Thymus (tissue), 11 donors: ENCODE measurements around the gene RTL1. TPM values are rescaled to one million over a fixed set of nuclear protein-coding genes. Genes with fewer than 3 reads are reported as not detected.

Source experiments
- DNase-seq, 9 donors: peaks; one replicate each; pipeline ENCODE4 v3.0.0-alpha.2; 2013; ENCODE audit warnings: low spot score in 9 of 9, low read depth in 6 of 9, missing footprints in 1 of 9
- H3K27ac ChIP-seq, 2 donors: one replicate each; pipeline ENCODE4 v1.5.1; 2013; ENCODE audit warnings: control low read depth in 1 of 2, low read depth in 1 of 2, low read length in 1 of 2, mild to moderate bottlenecking in 1 of 2, moderate library complexity in 1 of 2
- H3K27me3 ChIP-seq, 2 donors: one replicate each; pipeline ENCODE4 v1.5.1; 2013; ENCODE audit warnings: low read length in 1 of 2; ENCODE audit not compliant: control insufficient read depth in 2 of 2, insufficient read depth in 1 of 2
- H3K36me3 ChIP-seq, 2 donors: one replicate each; pipeline ENCODE4 v1.5.1; 2013; ENCODE audit warnings: low read length in 1 of 2, mild to moderate bottlenecking in 1 of 2, moderate library complexity in 1 of 2; ENCODE audit not compliant: control insufficient read depth in 2 of 2, insufficient read depth in 2 of 2
- H3K4me1 ChIP-seq, 2 donors: one replicate each; pipeline ENCODE4 v1.5.1; 2013; ENCODE audit warnings: low read length in 2 of 2; ENCODE audit not compliant: control insufficient read depth in 2 of 2, insufficient read depth in 2 of 2
- H3K4me3 ChIP-seq, 2 donors: one replicate each; pipeline ENCODE4 v1.5.1; 2013; ENCODE audit warnings: low read length in 2 of 2, control low read depth in 1 of 2, mild to moderate bottlenecking in 1 of 2
- H3K9me3 ChIP-seq, 2 donors: one replicate each; pipeline ENCODE4 v1.5.1; 2013; ENCODE audit warnings: low read length in 1 of 2, mild to moderate bottlenecking in 1 of 2; ENCODE audit not compliant: control insufficient read depth in 2 of 2, insufficient read depth in 1 of 2
- WGBS: extraction: QIAGEN DNeasy Blood & Tissue Kit; methylation state at CpG from one replicate; pipeline ENCODE4 v1.1.7; 2013; 5-methylcytosine and 5-hydroxymethylcytosine counted together
- polyA plus RNA-seq: library from polyadenylated mRNA; stranded (reverse); fragments of 200-250 nt; gene quantifications from one replicate; pipeline ENCODE4 v1.2.3, GENCODE V29; 2013
- total RNA-seq: library from RNA; stranded (reverse); fragments of 120-200 nt; gene quantifications from one replicate; pipeline ENCODE4 v1.2.4, GENCODE V29; 2013
- donor health status: healthy.

Gene RTL1
- total and polyA plus RNA-seq, 2 donors, result under 0.01 to 0.02 TPM

GRCh38 chr14:100885196-100885595, 18.3 kb downstream of the RTL1 start:
- Histone ChIP-seq H3K27me3 (no peaks in the 10 kb centered on the region), H3K36me3 (no peaks in the 10 kb centered on the region), H3K27ac (no peak overlapping the region), H3K4me1 (peaks cover 0 to 4% of the 10 kb centered on the region in 2 donors), H3K9me3 (peaks cover under 1 to 17% of the 10 kb centered on the region in 2 donors), H3K4me3 (no peak overlapping the region)
- 87% methylated on average over 2 of the region's 2 CpGs for whole genome bisulfite sequencing
- DNase-seq, result no peak

GRCh38 chr14:100884456-100884855, 19.1 kb downstream of the RTL1 start:
- no peak overlapping the region for H3K27ac ChIP-seq
- DNase-seq, result no peak
- WGBS, result 96% methylated on average over 13 of the region's 13 CpGs
- peaks cover 2 to 17% of the 10 kb centered on the region in 2 donors for H3K9me3 ChIP-seq
- no peak overlapping the region for H3K4me3 ChIP-seq
- no peaks in the 10 kb centered on the region for H3K27me3 ChIP-seq
- H3K36me3 ChIP-seq, result no peaks in the 10 kb centered on the region
- H3K4me1 ChIP-seq, result peaks cover 0 to 4% of the 10 kb centered on the region in 2 donors

GRCh38 chr14:100883789-100884101, 19.8 kb downstream of the RTL1 start:
- Histone ChIP-seq H3K4me3 (no peak overlapping the region), H3K4me1 (peaks cover 0 to 4% of the 10 kb centered on the region in 2 donors), H3K36me3 (no peaks in the 10 kb centered on the region), H3K9me3 (peaks cover 2 to 17% of the 10 kb centered on the region in 2 donors), H3K27ac (no peak overlapping the region), H3K27me3 (no peaks in the 10 kb centered on the region)
- no peak for DNase-seq
- WGBS, result 97% methylated on average over 11 of the region's 11 CpGs

GRCh38 chr14:100882991-100883788, 20.3 kb downstream of the RTL1 start:
- Histone ChIP-seq H3K4me1 (peaks cover 0 to 4% of the 10 kb centered on the region in 2 donors), H3K27me3 (no peaks in the 10 kb centered on the region), H3K9me3 (peaks cover 2 to 17% of the 10 kb centered on the region in 2 donors), H3K4me3 (no peak overlapping the region), H3K36me3 (no peaks in the 10 kb centered on the region), H3K27ac (no peak overlapping the region)
- WGBS, result 96% methylated on average over 46 of the region's 46 CpGs
- no peak for DNase-seq

DNA sequence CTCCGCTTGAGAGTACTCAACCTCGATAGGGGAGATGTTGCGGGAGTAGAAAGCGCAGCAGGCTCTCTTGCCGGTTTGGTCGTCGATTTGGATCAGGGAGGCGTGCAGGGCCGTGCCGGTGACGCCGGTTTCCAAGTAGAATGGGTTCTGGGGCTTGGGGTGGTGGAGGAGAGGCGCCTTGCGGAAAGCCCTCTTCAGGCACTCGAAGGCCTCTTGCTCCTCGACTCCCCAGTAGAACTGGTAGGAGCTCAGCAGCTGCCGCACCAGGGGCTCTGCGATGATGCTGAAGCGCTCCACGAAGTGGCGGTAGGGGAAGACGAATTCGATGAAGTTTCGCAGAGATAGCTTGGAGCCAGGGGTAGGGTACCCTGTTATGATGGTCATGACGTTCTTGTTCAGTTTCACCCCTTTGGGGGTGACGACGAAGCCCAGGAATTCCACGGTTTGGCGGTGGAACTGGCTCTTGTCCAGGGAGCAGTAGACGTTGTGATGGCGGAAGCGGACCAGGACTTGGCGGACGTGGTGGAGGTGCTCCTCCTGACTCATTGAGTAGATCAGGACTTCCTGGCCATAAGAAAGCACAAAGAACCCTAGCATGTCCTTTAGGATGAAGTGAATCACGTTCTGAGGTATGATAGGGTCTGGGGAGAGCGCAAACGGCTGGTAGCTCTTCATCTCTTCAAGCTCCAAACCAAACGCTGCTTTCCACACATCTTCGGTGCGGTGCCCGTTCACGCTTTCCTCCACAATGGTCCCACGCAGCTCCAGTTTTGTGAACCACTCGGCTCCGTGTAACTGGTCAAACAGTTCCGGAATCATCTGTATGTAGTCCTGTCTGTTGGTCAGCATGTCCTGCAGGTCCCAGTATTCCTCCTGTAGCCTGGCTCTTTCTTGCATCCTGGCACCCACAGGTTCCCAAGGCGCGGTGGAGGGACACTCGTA, 21.2 kb downstream of the RTL1 start:
- H3K9me3 ChIP-seq, result peaks cover 2 to 17% of the 10 kb centered on the region in 2 donors
- no peaks in the 10 kb centered on the region for H3K36me3 ChIP-seq
- no peak overlapping the region for H3K4me3 ChIP-seq
- H3K27me3 ChIP-seq, result no peaks in the 10 kb centered on the region
- peaks cover 0 to under 1% of the 10 kb centered on the region in 2 donors for H3K4me1 ChIP-seq
- 97% methylated on average over 49 of the region's 49 CpGs for WGBS
- H3K27ac ChIP-seq, result no peak overlapping the region
- DNase-seq, result no peak

- no peaks in the 10 kb centered on the region for H3K4me1 ChIP-seq
- H3K27me3 ChIP-seq, result no peaks in the 10 kb centered on the region
- H3K9me3 ChIP-seq, result peaks cover 2 to 17% of the 10 kb centered on the region in 2 donors
- H3K27ac ChIP-seq, result no peak overlapping the region
- 97% methylated on average over 38 of the region's 38 CpGs for WGBS
- no peak overlapping the region for H3K4me3 ChIP-seq
- H3K36me3 ChIP-seq, result no peaks in the 10 kb centered on the region
- no peak for DNase-seq
Measured at GRCh38 chr14:100881211-100882025, 22.1 kb downstream of the RTL1 start.

DNA sequence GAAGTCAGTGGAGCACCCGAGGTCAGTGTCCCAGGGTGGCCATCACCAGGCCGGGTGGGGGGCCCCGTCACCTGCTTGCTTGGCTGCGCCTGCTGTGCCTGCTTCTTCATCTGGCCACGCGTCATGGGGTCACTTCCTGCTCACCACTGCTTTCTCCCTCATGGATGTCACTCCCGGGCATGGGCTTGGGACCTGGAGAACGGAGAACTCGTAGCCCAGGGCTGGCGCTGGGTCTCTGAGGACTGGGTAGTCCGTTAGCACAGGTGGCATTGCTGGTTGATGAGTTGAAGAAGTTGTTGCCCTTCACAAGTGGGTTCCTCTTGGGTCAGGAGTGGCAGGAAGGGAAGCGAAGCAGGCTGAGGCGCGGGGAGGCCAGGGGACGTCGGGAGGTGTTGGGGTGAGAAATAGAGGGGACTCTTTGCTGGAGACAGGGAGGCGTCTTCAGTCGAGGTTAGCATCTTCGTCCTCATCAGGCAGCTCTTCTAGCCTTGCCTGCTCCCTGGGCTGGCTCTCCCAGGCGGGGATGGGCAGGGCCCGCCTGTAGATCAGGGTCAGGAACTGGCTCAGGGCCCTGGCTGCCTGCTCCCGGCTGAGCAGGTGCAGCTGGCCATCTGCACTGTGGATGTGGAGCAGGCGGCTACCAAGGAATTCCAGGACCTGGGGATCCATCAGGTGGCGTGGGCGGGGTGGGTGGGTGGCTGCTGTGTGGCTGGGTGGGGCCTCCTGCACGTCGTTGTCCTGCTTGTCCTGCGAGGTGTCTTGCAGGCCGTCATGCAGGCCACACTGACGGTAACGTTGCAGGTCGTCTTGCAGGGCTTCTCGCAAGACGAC, 23.0 kb downstream of the RTL1 start:
- H3K27me3 ChIP-seq, result no peaks in the 10 kb centered on the region
- 96% methylated on average over 34 of the region's 34 CpGs for WGBS
- no peak overlapping the region for H3K27ac ChIP-seq
- H3K9me3 ChIP-seq, result peaks cover 2 to 17% of the 10 kb centered on the region in 2 donors
- no peak for DNase-seq
- H3K4me3 ChIP-seq, result no peak overlapping the region
- no peaks in the 10 kb centered on the region for H3K4me1 ChIP-seq
- H3K36me3 ChIP-seq, result no peaks in the 10 kb centered on the region

- 97% methylated on average over 8 of the region's 8 CpGs for WGBS
- Histone ChIP-seq H3K4me1 (no peaks in the 10 kb centered on the region), H3K27ac (no peak overlapping the region), H3K36me3 (no peaks in the 10 kb centered on the region), H3K9me3 (peaks cover 2 to 17% of the 10 kb centered on the region in 2 donors), H3K4me3 (no peak overlapping the region), H3K27me3 (no peaks in the 10 kb centered on the region)
- DNase-seq, result no peak
Measured at GRCh38 chr14:100879782-100880181, 23.7 kb downstream of the RTL1 start.
